CD4-positive, alpha-beta T cell treated with Interleukin-21 for 1 hour (primary cell): ENCODE data around the gene DERL2.

Experiments used
- DNase-seq: peaks from one replicate; pipeline ENCODE4 v3.0.0-alpha.2; 2020

DERL2 gene

GRCh38 chr17:5500589-5501391 lies 14.8 kb upstream of the DERL2 start:
- peak; percentile 86 for DNase-seq

DNA sequence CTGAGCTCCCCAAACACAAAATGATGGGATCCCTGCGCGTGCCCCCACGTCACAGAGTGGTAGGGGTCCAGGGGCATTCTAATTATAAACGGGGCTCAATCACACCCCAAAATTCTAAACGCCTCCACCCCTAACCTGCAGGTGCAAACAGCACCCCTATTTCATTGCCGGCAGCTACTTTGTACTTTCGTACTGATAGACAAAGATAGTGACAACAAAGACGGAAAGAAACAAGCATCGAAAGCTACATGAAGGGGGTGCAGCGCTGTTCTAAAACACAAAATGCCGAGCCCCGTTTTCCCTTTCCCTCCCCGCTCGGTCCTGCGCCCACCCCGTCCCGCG lies 14.2 kb upstream of the DERL2 start:
- no peak for DNase-seq

GRCh38 chr17:5499476-5500231 lies 13.7 kb upstream of the DERL2 start:
- DNase-seq = no peak

DNA sequence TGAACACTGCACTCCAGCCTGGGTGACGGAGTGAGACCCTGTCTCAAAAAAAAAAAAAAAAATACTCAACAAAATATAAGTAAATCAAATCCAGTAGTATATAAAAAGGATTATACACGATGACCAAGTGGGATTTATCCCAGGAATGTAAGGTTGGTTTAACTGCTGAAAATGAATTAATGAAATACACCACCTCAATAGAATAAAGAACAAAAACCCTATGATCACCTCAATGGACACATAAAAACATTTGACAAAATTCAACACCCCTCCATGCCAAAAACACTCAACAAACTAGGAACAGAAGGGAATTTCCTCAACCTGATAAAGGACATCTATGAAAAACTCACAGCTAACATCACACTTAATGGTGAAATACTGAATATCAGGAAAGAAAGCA lies 7.0 kb upstream of the DERL2 start:
- DNase-seq = no peak

GRCh38 chr17:5488752-5489151 lies 2.8 kb upstream of the DERL2 start:
- no peak for DNase-seq

- DNase-seq = peak; percentile 99
These were observed 487 bp upstream of the DERL2 start, which contains the start of gene MIS12 for GRCh38 chr17:5486206-5487124. Gene MIS12 (plus strand): TSS chr17:5486566. CDS start chr17:5488863, 2,297 bp downstream.

DNA sequence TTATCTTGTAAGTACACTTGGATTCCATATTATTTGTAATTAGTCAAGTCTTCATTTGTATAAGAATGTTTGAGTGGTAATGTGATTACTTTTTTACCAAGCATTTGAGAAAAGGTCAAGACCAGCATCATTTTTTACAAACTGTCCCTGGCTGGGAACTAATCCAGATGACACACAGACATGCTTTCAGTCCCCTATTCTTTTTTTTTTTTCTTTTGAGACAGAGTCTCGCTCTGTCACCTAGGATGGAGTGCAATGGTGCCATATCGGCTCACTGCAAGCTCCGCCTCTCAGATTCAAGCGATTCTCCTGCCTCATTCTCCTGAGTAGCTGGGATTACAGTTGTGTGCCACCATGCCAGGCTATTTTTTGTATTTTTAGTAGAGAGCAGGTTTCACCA lies 4.5 kb downstream of the DERL2 start:
- no peak for DNase-seq

- no peak for DNase-seq
These were observed 5.0 kb downstream of the DERL2 start for GRCh38 chr17:5480962-5481361.

DNA sequence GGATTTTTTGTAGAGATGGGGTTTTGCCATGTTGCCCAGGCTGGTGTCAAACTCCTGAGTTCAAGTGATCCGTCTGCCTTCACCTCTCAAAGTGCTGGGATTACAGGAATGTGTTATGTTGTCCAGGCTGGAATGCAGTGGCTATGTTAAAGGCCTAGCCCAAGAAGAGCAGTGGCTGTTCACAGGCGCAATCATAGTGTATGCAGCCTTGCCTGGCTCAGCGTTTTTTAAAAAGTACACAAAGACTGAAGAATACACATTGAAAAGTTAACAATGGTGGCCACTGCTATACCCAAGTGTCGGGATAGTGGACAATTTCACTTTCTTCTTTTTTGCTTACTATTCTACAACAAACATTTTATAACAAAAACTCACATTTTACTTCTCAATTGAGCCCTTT lies 7.0 kb downstream of the DERL2 start:
- no peak for DNase-seq

DNA sequence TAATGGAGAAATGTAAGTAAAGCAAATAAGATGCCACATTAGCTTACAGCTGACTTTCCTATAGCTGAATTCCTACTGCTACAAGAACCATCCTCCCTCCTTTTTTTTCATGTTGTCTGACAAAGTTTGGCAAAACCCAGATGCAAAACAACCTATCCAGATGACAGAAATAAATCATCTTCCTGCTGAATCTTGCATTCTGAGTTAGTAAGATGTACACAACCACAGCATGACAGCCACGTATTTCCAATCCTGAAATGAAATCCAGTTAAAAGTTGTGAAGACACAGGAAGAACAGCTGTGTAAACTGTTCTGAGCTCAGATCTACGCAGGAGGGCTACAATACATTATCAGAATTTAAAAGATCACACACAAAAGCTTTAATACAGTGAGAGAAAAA lies 12.1 kb downstream of the DERL2 start:
- DNase-seq = no peak

GRCh38 chr17:5472511-5472910 lies 13.5 kb downstream of the DERL2 start:
- no peak for DNase-seq

- DNase-seq = peak; percentile 7
These were observed 17.9 kb downstream of the DERL2 start for GRCh38 chr17:5468075-5468473.

DNA sequence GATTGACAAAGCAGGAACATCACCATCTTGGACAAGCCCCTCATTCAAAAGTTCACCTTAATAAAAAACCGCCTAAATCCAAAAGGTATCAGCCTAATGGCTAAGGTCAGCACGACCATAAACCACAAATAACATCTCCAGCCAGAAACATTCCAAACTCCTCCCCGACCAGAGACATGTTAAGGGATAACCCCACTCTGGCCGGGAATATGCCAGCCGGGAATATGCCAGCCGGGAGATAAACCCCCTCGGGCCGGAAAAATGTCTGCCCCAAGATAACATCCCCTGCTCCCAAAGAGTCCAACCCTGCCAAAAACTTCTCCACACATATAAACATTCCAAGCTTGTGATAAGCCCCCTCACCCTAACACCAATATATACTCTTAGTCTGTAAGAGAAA lies 18.6 kb downstream of the DERL2 start:
- DNase-seq = no peak

GRCh38 chr17:5466295-5466694 lies 19.7 kb downstream of the DERL2 start:
- DNase-seq = no peak

DNA sequence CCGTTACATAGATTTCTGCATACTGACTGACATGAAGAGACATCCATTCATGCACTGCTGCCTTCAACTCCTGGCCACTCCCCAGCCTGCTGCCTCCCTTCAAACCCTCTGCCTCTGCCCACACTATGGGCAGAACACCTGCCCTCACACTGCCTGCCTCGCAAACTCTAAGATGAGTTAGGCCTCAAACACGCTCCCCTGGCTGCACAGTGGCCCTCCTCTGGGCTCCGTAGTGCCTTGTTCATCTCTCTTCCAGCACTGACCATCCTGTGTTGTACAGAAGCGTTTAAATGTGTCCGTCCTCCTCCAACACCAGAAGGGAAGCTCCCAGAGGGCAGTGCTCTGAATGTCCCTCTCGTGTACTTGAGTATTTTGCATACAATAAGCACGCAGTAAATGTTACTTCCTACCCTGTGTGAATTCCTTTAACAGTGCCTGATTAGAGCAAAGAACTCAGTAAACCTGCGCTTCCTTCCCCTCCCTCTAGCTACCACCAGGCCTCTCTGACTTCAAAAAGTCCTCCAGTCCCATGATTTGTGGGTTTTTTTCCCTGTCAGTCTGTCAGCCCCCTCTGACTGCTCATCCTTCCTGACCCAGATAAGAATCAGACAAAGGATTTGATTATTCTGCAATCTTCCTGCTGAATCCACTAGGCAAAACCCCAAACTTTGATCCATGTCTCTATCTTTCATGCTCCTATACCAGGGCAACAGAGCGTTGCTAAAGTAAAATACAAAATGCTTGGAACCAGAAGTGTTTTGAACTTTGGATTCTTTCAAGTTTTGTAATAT lies 21.1 kb downstream of the DERL2 start:
- DNase-seq = no peak

DNA sequence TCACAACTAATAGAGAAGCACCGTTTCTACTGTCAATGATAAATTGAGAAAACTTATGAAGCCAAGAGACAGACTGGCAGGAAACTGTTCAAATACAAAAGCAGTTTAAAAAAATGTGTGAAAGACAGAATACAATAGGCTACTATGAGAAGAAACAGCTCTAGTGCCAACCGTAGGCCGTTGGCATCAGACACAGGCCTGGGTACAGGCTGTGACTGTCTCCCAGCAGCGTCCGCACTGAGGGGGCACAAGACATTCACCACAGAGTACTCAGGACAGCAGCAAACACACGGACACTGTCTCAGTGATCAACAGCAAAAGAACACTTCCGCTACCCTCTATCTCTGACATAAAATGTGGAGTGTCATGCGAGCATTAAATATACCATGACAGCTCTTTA lies 39.2 kb downstream of the DERL2 start:
- no peak for DNase-seq

DNA sequence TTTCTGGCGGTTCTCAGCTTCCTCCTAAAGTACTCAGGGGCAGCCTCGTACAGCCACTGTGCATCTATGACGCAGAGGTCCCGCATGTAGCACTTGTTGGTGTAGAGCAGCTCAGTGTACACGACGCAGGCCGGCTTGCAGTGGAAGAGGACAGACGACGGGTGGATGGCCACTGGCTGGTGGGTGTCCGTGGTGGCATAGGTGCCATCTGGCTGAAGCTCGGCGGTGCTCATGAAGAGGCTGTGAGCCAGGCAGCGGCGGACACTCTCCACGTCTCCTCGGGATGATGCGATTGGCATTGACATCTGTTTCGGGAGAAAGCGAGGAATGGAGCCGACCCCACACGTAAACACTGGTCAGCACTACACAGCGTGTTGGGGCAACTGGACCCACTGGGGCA lies 41.8 kb downstream of the DERL2 start:
- no peak for DNase-seq

- DNase-seq = no peak
These were observed 42.2 kb downstream of the DERL2 start for GRCh38 chr17:5443728-5444127.

GRCh38 chr17:5439446-5439764 lies 46.6 kb downstream of the DERL2 start:
- DNase-seq = no peak

DNA sequence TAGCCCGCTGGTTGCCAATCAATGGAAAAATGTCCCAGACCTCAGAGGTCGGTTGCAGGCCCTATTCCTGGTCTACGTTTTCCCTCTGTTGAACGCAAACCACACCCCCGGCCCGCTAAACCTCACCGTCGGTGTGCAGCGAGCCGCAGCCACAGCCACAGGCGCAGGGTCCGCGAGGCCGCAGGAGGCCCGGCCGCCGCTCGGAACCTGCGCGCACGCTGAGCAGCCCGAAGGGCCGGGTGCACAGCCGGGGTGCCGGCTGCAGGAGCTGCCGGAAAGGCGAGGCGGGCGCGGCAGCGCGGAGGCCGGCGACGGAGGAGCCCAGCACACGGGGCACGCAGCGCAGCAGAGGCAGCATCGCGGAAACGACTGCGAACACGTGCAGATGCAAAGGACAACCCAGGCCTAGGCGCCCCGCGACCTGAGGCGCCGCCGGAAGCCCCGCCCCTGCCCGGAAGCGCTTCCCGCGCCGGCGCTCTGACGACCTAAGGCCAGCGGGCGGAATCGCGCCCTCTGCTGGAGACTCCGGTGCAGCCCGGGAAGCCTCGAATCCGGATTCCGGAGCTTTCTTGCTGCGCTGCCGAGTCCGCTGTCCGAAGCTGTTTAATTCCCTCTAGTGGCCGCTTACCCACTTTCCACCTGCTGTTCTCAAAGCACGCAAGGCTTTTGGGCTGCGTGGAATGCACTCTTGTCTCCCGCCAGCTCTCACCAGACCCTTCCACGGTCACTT lies 47.1 kb downstream of the DERL2 start, which contains the start of gene C1QBP:
TSS of gene C1QBP (minus strand) at position 440 of the 730 bp plus-strand sequence. CDS start at position 358, 82 bp downstream.
- DNase-seq = peak; percentile 94

DNA sequence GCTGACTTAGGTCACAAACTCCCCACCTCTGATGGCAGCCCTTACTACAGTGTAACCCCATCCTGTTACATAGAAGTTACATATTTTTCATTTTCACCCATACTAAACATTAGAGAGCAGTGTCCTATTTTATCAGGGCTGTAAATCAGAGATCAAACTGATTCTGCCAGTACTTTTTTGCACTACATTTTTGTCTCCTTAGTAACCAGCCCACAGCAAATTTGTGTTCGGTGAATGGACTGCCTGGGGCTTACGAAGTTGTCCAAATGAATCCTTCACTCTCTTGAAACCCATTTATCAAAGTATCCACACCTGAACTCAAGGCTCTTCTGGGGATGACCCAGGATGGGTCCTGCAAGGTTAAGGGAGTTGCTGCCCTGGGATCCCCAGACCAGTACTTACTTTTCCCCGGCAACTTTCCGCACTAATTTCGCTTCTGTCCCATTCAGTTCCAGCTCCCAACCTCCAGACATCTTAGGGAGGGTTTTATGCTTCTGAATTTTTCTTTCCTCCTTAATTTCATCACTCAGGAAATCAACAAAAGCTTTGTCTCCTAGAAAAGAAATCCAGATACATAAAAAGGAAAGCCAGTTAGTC lies 48.2 kb downstream of the DERL2 start:
- DNase-seq = no peak
